HepG2 (cell line): Measurements from ENCODE around the gene SHISA7. TPM values are rescaled to one million over a fixed set of nuclear protein-coding genes. Genes with fewer than 3 reads are reported as not detected.

ENCODE experiments used
- BRD4 ChIP-seq: sonication (generic); formaldehyde crosslinking; IDR thresholded peaks from 2 replicates; pipeline ENCODE4 v1.4.0; 2020; ENCODE audit warnings: missing genetic modification reagents
- DPF2 ChIP-seq: sonication (generic); formaldehyde crosslinking; IDR thresholded peaks from 2 replicates; pipeline ENCODE4 v1.4.0; 2020; ENCODE audit warnings: mild to moderate bottlenecking, low read depth, missing genetic modification reagents, borderline replicate concordance
- EP300 ChIP-seq, 3 experiments: sonication (generic) in 1 of 3; formaldehyde crosslinking in 1 of 3; IDR thresholded peaks; 2 replicates each; pipeline versions ENCODE4 v1.5.1 to v1.6.1; 2011 to 2020; ENCODE audit warnings: low read depth in 2 of 3, low read length in 2 of 3, borderline replicate concordance in 1 of 3, improper control_type of control experiment in 1 of 3, mild to moderate bottlenecking in 1 of 3, missing genetic modification reagents in 1 of 3, moderate library complexity in 1 of 3
- IKZF1 ChIP-seq: fragments of 450-650 bp; IDR thresholded peaks from 2 replicates; pipeline ENCODE4 v1.7.1; 2016
- KLF11 ChIP-seq: IDR thresholded peaks from 2 replicates; pipeline ENCODE4 v1.6.1; 2016; ENCODE audit warnings: missing compliant biosample characterization
- PHF20 ChIP-seq: sonication (generic); formaldehyde crosslinking; IDR thresholded peaks from 2 replicates; pipeline ENCODE4 v1.5.0; 2020; ENCODE audit warnings: mild to moderate bottlenecking, missing genetic modification reagents
- RAD21 ChIP-seq: fragments of 450-650 bp; formaldehyde crosslinking; IDR thresholded peaks from 2 replicates; pipeline ENCODE4 v1.5.0; 2020; ENCODE audit warnings: mild to moderate bottlenecking
- TBP ChIP-seq: sonication (generic); formaldehyde crosslinking; IDR thresholded peaks from 2 replicates; pipeline ENCODE4 v1.5.0; 2020; ENCODE audit warnings: missing genetic modification reagents
- TIGD3 ChIP-seq: sonication (generic); formaldehyde crosslinking; IDR thresholded peaks from 2 replicates; pipeline ENCODE4 v1.5.1; 2020; ENCODE audit warnings: mild to moderate bottlenecking, missing genetic modification reagents, borderline replicate concordance
- YEATS2 ChIP-seq: sonication (generic); formaldehyde crosslinking; IDR thresholded peaks from 2 replicates; pipeline ENCODE4 v1.4.0; 2020; ENCODE audit warnings: missing genetic modification reagents, borderline replicate concordance
- ZC3H13 ChIP-seq: sonication (generic); formaldehyde crosslinking; IDR thresholded peaks from 2 replicates; pipeline ENCODE4 v1.8.1; 2023; ENCODE audit warnings: mild to moderate bottlenecking, missing genetic modification reagents, moderate library complexity
- ZFP37 ChIP-seq: sonication (generic); formaldehyde crosslinking; IDR thresholded peaks from 2 replicates; pipeline ENCODE4 v1.4.0; 2020; ENCODE audit warnings: missing genetic modification reagents, borderline replicate concordance
- ZFP82 ChIP-seq: sonication (generic); formaldehyde crosslinking; IDR thresholded peaks from 2 replicates; pipeline ENCODE4 v1.5.1; 2020; ENCODE audit warnings: mild to moderate bottlenecking, missing genetic modification reagents, borderline replicate concordance
- ZMYM2 ChIP-seq: sonication (generic); formaldehyde crosslinking; IDR thresholded peaks from 2 replicates; pipeline ENCODE4 v1.8.0; 2022; ENCODE audit warnings: mild to moderate bottlenecking, missing genetic modification reagents
- ZNF160 ChIP-seq: sonication (generic); formaldehyde crosslinking; IDR thresholded peaks from 2 replicates; pipeline ENCODE4 v1.8.0; 2022; ENCODE audit warnings: mild to moderate bottlenecking, inconsistent platforms, missing genetic modification reagents
- ZNF280B ChIP-seq: sonication (generic); formaldehyde crosslinking; IDR thresholded peaks from 2 replicates; pipeline ENCODE4 v1.5.0; 2020; ENCODE audit warnings: missing genetic modification reagents, mild to moderate bottlenecking, borderline replicate concordance
- ZNF510 ChIP-seq: sonication (generic); formaldehyde crosslinking; IDR thresholded peaks from 2 replicates; pipeline ENCODE4 v1.4.0; 2020; ENCODE audit warnings: low read depth, mild to moderate bottlenecking, missing genetic modification reagents
- ZNF549 ChIP-seq: sonication (generic); formaldehyde crosslinking; IDR thresholded peaks from 2 replicates; pipeline ENCODE4 v1.5.0; 2020; ENCODE audit warnings: missing genetic modification reagents
- ZNF660 ChIP-seq: sonication (generic); formaldehyde crosslinking; IDR thresholded peaks from 2 replicates; pipeline ENCODE4 v1.5.1; 2020; ENCODE audit warnings: mild to moderate bottlenecking, low read depth, missing genetic modification reagents, borderline replicate concordance
- ZNF737 ChIP-seq: sonication (generic); formaldehyde crosslinking; IDR thresholded peaks from 2 replicates; pipeline ENCODE4 v1.5.0; 2020; ENCODE audit warnings: missing genetic modification reagents, mild to moderate bottlenecking, borderline replicate concordance
- ZNF780A ChIP-seq: sonication (generic); formaldehyde crosslinking; IDR thresholded peaks from 2 replicates; pipeline ENCODE4 v1.8.0; 2022; ENCODE audit warnings: mild to moderate bottlenecking, missing genetic modification reagents, moderate library complexity
- ZNF83 ChIP-seq: sonication (generic); formaldehyde crosslinking; IDR thresholded peaks from 2 replicates; pipeline ENCODE4 v1.4.0; 2020; ENCODE audit warnings: missing genetic modification reagents, mild to moderate bottlenecking, borderline replicate concordance
- polyA plus RNA-seq, 8 experiments: library from polyadenylated mRNA; depleted of rRNA in 3 of 8; stranded (reverse) in 7 of 8; unstranded in 1 of 8; fragments of >200 nt; fragmentation: Illumina TruSeq in 4 of 8; extraction: Trizol in 4 of 8; gene quantifications; 2 replicates each; pipeline versions ENCODE4 v1.2.1 to v1.2.3, GENCODE V29; 2011 to 2016; ENCODE audit warnings: low read depth in 4 of 8, missing spikeins in 1 of 8, mixed read lengths in 1 of 8; ENCODE audit not compliant: insufficient read depth in 1 of 8
- total RNA-seq, 5 experiments: library from RNA; depleted of rRNA; stranded (reverse); fragments of >200 nt; fragmentation: Illumina TruSeq; extraction: Trizol; gene quantifications; 2 replicates each; pipeline ENCODE4 v1.2.3, GENCODE V29; 2016; ENCODE audit warnings: low read depth in 1 of 5
- TF ChIP-seq, protein P1 (sequence below): sonication (generic); formaldehyde crosslinking; IDR thresholded peaks from 2 replicates; pipeline ENCODE4 v1.5.0; 2020; ENCODE audit warnings: mild to moderate bottlenecking, missing genetic modification reagents, borderline replicate concordance

Gene SHISA7
- total and polyA plus RNA-seq, 2 of the 13 experiments (the other 11 are each of a cell fraction or from before 2014, with no cell fraction given) = not detected

- peak; percentile 74; the same call in 1 of the 2 replicates for TF ChIP-seq YEATS2 (CRISPR knock-in tag)
- TF ChIP-seq TIGD3 (CRISPR knock-in tag) = no peak
- no peak for TF ChIP-seq ZNF780A (CRISPR knock-in tag)
- 0 out of 2 replicates have a peak, but pooled peaks have one; percentile 22 for TF ChIP-seq ZFP37 (CRISPR knock-in tag)
- TF ChIP-seq ZNF83 (CRISPR knock-in tag) = peak; percentile 31; the same call in 1 of the 2 replicates
- no peak for TF ChIP-seq ZNF660
- TF ChIP-seq PHF20 (CRISPR knock-in tag) = peak; percentile 56; the same call in 1 of the 2 replicates
- TF ChIP-seq KLF11 = peak; percentile 26; the same call in 1 of the 2 replicates
- TF ChIP-seq RAD21 = peak; percentile 68
- TF ChIP-seq TBP (CRISPR knock-in tag) = no peak
- peak; percentile 49; the same call in 1 of the 2 replicates for TF ChIP-seq BRD4 (CRISPR knock-in tag)
- TF ChIP-seq ZNF510 (CRISPR knock-in tag) = no peak
- no peak for TF ChIP-seq ZNF549
- TF ChIP-seq ZMYM2 = peak; percentile 98
- no peak for TF ChIP-seq ZNF737 (CRISPR knock-in tag)
- TF ChIP-seq ZNF280B (CRISPR knock-in tag) = no peak; the same call in 1 of the 2 replicates
- TF ChIP-seq ZC3H13 (CRISPR knock-in tag) = peak; percentile 63
- no peak for TF ChIP-seq IKZF1
- TF ChIP-seq, protein P1, sequence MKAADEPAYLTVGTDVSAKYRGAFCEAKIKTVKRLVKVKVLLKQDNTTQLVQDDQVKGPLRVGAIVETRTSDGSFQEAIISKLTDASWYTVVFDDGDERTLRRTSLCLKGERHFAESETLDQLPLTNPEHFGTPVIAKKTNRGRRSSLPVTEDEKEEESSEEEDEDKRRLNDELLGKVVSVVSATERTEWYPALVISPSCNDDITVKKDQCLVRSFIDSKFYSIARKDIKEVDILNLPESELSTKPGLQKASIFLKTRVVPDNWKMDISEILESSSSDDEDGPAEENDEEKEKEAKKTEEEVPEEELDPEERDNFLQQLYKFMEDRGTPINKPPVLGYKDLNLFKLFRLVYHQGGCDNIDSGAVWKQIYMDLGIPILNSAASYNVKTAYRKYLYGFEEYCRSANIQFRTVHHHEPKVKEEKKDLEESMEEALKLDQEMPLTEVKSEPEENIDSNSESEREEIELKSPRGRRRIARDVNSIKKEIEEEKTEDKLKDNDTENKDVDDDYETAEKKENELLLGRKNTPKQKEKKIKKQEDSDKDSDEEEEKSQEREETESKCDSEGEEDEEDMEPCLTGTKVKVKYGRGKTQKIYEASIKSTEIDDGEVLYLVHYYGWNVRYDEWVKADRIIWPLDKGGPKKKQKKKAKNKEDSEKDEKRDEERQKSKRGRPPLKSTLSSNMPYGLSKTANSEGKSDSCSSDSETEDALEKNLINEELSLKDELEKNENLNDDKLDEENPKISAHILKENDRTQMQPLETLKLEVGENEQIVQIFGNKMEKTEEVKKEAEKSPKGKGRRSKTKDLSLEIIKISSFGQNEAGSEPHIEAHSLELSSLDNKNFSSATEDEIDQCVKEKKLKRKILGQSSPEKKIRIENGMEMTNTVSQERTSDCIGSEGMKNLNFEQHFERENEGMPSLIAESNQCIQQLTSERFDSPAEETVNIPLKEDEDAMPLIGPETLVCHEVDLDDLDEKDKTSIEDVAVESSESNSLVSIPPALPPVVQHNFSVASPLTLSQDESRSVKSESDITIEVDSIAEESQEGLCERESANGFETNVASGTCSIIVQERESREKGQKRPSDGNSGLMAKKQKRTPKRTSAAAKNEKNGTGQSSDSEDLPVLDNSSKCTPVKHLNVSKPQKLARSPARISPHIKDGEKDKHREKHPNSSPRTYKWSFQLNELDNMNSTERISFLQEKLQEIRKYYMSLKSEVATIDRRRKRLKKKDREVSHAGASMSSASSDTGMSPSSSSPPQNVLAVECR (CRISPR knock-in tag) = peak; percentile 80
- TF ChIP-seq ZNF160 (CRISPR knock-in tag) = no peak
- TF ChIP-seq ZFP82 (CRISPR knock-in tag) = 0 out of 2 replicates have a peak, but pooled peaks have one; percentile 79
- no peak for TF ChIP-seq EP300 (IDR thresholded peaks at IDR 0.05; ENCODE audit: low read depth in 2 of 2, low read length in 2 of 2)
- TF ChIP-seq EP300 (CRISPR knock-in tag; IDR thresholded peaks at IDR 0.05; ENCODE audit: borderline replicate concordance) = no peak
- TF ChIP-seq DPF2 (CRISPR knock-in tag) = no peak
Observed at GRCh38 chr19:55461259-55461973, 18.3 kb upstream of the SHISA7 start, which contains the start of gene ISOC2 (continued).
